GM12878 (cell line): ENCODE measurements around the gene MEDAG.

Source experiments
- ETV6 ChIP-seq, 2 experiments: fragments of 450-650 bp in 1 of 2; IDR thresholded peaks in 1 of 2; conservative IDR thresholded peaks in 1 of 2; 2 replicates each; pipeline ENCODE4 v1.6.1; 2014; ENCODE audit warnings: antibody characterized with exemption in 1 of 2, borderline replicate concordance in 1 of 2, low read depth in 1 of 2, mild to moderate bottlenecking in 1 of 2, moderate library complexity in 1 of 2
- HDAC2 ChIP-seq: fragments of 200-600 bp; sonication (generic); IDR thresholded peaks from 2 replicates; pipeline ENCODE4 v1.6.1; 2017
- POLR2A ChIP-seq: IDR thresholded peaks from 2 replicates; pipeline ENCODE4 v1.6.1; 2011; ENCODE audit warnings: low read depth, mild to moderate bottlenecking, low read length
- SRF ChIP-seq, 2 experiments: IDR thresholded peaks; 2 replicates each; pipeline ENCODE4 v1.6.1; 2011; ENCODE audit warnings: low read depth in 2 of 2, low read length in 2 of 2, mild to moderate bottlenecking in 1 of 2, moderate library complexity in 1 of 2
- TCF12 ChIP-seq: IDR thresholded peaks from 2 replicates; pipeline ENCODE4 v1.6.1; 2011; ENCODE audit warnings: low read depth, mild to moderate bottlenecking, low read length
- YY1 ChIP-seq: IDR thresholded peaks from 2 replicates; pipeline ENCODE4 v1.6.1; 2011; ENCODE audit warnings: low read depth, mild to moderate bottlenecking, low read length
- ZBTB33 ChIP-seq: fragments of 450-650 bp; IDR thresholded peaks from 2 replicates; pipeline ENCODE4 v1.6.1; 2017; ENCODE audit warnings: mild to moderate bottlenecking
- TF ChIP-seq, protein P1 (sequence below), 3 experiments: IDR thresholded peaks in 2 of 3; conservative IDR thresholded peaks in 1 of 3; 2 replicates each; pipeline ENCODE4 v1.5.1; 2011; ENCODE audit warnings: low read depth in 3 of 3, low read length in 3 of 3, mild to moderate bottlenecking in 3 of 3, control low read depth in 2 of 3, moderate library complexity in 2 of 3, inconsistent platforms in 1 of 3, mixed read lengths in 1 of 3; ENCODE audit not compliant: control insufficient read depth in 2 of 3, insufficient read depth in 1 of 3; ENCODE audit errors: extremely low read depth in 1 of 3

DNA sequence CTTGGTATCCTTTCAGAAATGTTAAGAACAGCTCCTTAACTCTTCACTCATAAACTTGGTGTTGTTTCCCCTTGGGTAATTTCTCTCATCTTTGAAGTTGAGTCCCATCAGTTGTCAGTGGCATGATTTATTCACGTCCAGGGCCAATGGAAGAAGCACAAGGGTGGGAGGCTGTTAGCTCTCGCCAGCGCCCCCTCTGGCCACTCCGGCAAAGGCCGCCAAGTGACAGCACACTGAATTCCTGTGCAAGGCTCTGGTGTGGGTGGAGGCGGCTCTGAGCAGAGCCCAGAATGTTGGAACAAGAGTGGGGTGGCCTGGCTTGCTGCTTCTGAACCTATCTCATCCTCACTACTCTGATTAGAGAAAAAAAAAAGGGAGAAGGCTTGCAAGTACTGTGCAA lies 13.1 kb upstream of the MEDAG start:
- TF ChIP-seq TCF12 (no peak), HDAC2 (no peak), YY1 (no peak), ZBTB33 (no peak), POLR2A (no peak), ETV6 (conservative IDR thresholded peaks at IDR 0.05 in 1 of 2, IDR thresholded peaks at IDR 0.05 in 1 of 2; ENCODE audit: borderline replicate concordance in 1 of 2, low read depth in 1 of 2) (no peak), SRF (IDR thresholded peaks at IDR 0.05; ENCODE audit: low read depth in 2 of 2, low read length in 2 of 2) (no peak)
- TF ChIP-seq, protein P1, sequence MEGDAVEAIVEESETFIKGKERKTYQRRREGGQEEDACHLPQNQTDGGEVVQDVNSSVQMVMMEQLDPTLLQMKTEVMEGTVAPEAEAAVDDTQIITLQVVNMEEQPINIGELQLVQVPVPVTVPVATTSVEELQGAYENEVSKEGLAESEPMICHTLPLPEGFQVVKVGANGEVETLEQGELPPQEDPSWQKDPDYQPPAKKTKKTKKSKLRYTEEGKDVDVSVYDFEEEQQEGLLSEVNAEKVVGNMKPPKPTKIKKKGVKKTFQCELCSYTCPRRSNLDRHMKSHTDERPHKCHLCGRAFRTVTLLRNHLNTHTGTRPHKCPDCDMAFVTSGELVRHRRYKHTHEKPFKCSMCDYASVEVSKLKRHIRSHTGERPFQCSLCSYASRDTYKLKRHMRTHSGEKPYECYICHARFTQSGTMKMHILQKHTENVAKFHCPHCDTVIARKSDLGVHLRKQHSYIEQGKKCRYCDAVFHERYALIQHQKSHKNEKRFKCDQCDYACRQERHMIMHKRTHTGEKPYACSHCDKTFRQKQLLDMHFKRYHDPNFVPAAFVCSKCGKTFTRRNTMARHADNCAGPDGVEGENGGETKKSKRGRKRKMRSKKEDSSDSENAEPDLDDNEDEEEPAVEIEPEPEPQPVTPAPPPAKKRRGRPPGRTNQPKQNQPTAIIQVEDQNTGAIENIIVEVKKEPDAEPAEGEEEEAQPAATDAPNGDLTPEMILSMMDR (IDR thresholded peaks at IDR 0.05 in 2 of 3, conservative IDR thresholded peaks at IDR 0.05 in 1 of 3; ENCODE audit: control insufficient read depth in 2 of 3, extremely low read depth in 1 of 3, insufficient read depth in 1 of 3, low read depth in 3 of 3, low read length in 3 of 3) = peak; percentile 7 to 44 (median 32); a peak in 3 of 6 replicates
